DND-41 (cell line): ENCODE results near the gene HOOK2.

Experiments used
- CTCF ChIP-seq: IDR thresholded peaks from 2 replicates; pipeline ENCODE4 v1.5.1; 2012; ENCODE audit warnings: borderline replicate concordance, low read length, moderate library complexity, mild to moderate bottlenecking; ENCODE audit not compliant: poor library complexity, severe bottlenecking; ENCODE audit errors: extremely low read depth
- EZH2 ChIP-seq: IDR thresholded peaks from 3 replicates; pipeline ENCODE4 v1.6.1; 2012; ENCODE audit warnings: borderline replicate concordance, low read depth, mild to moderate bottlenecking, moderate library complexity, low read length, inconsistent platforms; ENCODE audit not compliant: severe bottlenecking

GRCh38 chr19:12783849-12784393 lies 8.6 kb upstream of the HOOK2 start:
- TF ChIP-seq CTCF (no peak), EZH2 (no peak)
